Liver (tissue), 9 donors: Measurements from ENCODE around the gene HIPK1. TPM values are rescaled to one million over a fixed set of nuclear protein-coding genes. Genes with fewer than 3 reads are reported as not detected.

Experiments used
- DNase-seq: peaks from one replicate; pipeline ENCODE4 v3.0.0-alpha.2; 2017; ENCODE audit warnings: low spot score
- H3K27ac ChIP-seq, 2 donors: one replicate each; pipeline ENCODE4 v1.7.0; 2013; ENCODE audit warnings: inconsistent platforms in 2 of 2, low read length in 2 of 2, control low read depth in 1 of 2, low read depth in 1 of 2, mild to moderate bottlenecking in 1 of 2
- H3K27me3 ChIP-seq, 4 donors: one replicate each; pipeline versions ENCODE4 v1.6.1 to v1.7.0; 2013; ENCODE audit warnings: low read length in 3 of 4, inconsistent platforms in 1 of 4, mild to moderate bottlenecking in 1 of 4, moderate library complexity in 1 of 4; ENCODE audit not compliant: control insufficient read depth in 4 of 4, insufficient read depth in 4 of 4
- H3K36me3 ChIP-seq, 4 donors: one replicate each; pipeline versions ENCODE4 v1.6.1 to v1.7.0; 2013; ENCODE audit warnings: low read length in 3 of 4, mild to moderate bottlenecking in 3 of 4, low read depth in 1 of 4, moderate library complexity in 1 of 4; ENCODE audit not compliant: control insufficient read depth in 4 of 4, insufficient read depth in 3 of 4
- H3K4me1 ChIP-seq, 4 donors: one replicate each; pipeline versions ENCODE4 v1.6.1 to v1.7.0; 2013; ENCODE audit warnings: low read length in 3 of 4, mild to moderate bottlenecking in 3 of 4, moderate library complexity in 1 of 4; ENCODE audit not compliant: control insufficient read depth in 4 of 4, insufficient read depth in 4 of 4
- H3K4me3 ChIP-seq, 3 donors: one replicate each; pipeline versions ENCODE4 v1.6.1 to v1.7.0; 2013; ENCODE audit warnings: low read length in 3 of 3, control low read depth in 1 of 3, low read depth in 1 of 3, mild to moderate bottlenecking in 1 of 3
- H3K9ac ChIP-seq, 2 donors: one replicate each; pipeline ENCODE4 v1.7.0; 2013; ENCODE audit warnings: low read length in 2 of 2, mild to moderate bottlenecking in 2 of 2, moderate library complexity in 2 of 2, control low read depth in 1 of 2, low read depth in 1 of 2
- H3K9me3 ChIP-seq, 4 donors: one replicate each; pipeline versions ENCODE4 v1.6.1 to v1.7.0; 2013; ENCODE audit warnings: low read length in 3 of 4; ENCODE audit not compliant: control insufficient read depth in 4 of 4
- EGR1 ChIP-seq, 2 donors: IDR thresholded peaks; 2 replicates each; pipeline ENCODE4 v1.6.1; 2016 to 2018; ENCODE audit warnings: antibody characterized with exemption in 2 of 2, low read depth in 2 of 2
- FOXA1 ChIP-seq: IDR thresholded peaks from 2 replicates; pipeline ENCODE4 v1.6.1; 2016; ENCODE audit warnings: antibody characterized with exemption
- FOXA2 ChIP-seq: IDR thresholded peaks from 2 replicates; pipeline ENCODE4 v1.6.1; 2016; ENCODE audit warnings: antibody characterized with exemption
- GABPA ChIP-seq, 2 donors: IDR thresholded peaks in 1 of 2; conservative IDR thresholded peaks in 1 of 2; 2 replicates each; pipeline ENCODE4 v1.6.1; 2016; ENCODE audit warnings: antibody characterized with exemption in 2 of 2, mild to moderate bottlenecking in 1 of 2, moderate library complexity in 1 of 2
- HNF4A ChIP-seq, 2 donors: conservative IDR thresholded peaks; 2 replicates each; pipeline ENCODE4 v1.6.1; 2016; ENCODE audit warnings: antibody characterized with exemption in 2 of 2, mild to moderate bottlenecking in 2 of 2
- HNF4G ChIP-seq: IDR thresholded peaks from 2 replicates; pipeline ENCODE4 v1.6.1; 2016; ENCODE audit warnings: antibody characterized with exemption
- JUND ChIP-seq, 2 donors: IDR thresholded peaks; 2 replicates each; pipeline ENCODE4 v1.6.1; 2016; ENCODE audit warnings: antibody characterized with exemption in 2 of 2
- NR2F2 ChIP-seq: IDR thresholded peaks from 2 replicates; pipeline ENCODE4 v1.6.1; 2016; ENCODE audit warnings: antibody characterized with exemption
- RAD21 ChIP-seq, 2 donors: IDR thresholded peaks; 2 replicates each; pipeline ENCODE4 v1.6.1; 2016; ENCODE audit warnings: antibody characterized with exemption in 2 of 2, mild to moderate bottlenecking in 2 of 2
- RXRA ChIP-seq, 2 donors: IDR thresholded peaks; 2 replicates each; pipeline ENCODE4 v1.6.1; 2017 to 2018; ENCODE audit warnings: antibody characterized with exemption in 2 of 2, mild to moderate bottlenecking in 1 of 2
- SP1 ChIP-seq: IDR thresholded peaks from 2 replicates; pipeline ENCODE4 v1.6.1; 2018; ENCODE audit warnings: antibody characterized with exemption, mild to moderate bottlenecking
- TAF1 ChIP-seq: conservative IDR thresholded peaks from 2 replicates; pipeline ENCODE4 v1.6.1; 2016; ENCODE audit warnings: antibody characterized with exemption, mild to moderate bottlenecking
- YY1 ChIP-seq: IDR thresholded peaks from 2 replicates; pipeline ENCODE4 v1.6.1; 2016; ENCODE audit warnings: antibody characterized with exemption, mild to moderate bottlenecking
- WGBS: extraction: QIAGEN DNeasy Blood & Tissue Kit; methylation state at CpG from one replicate; pipeline ENCODE4 v1.1.7; 2013; 5-methylcytosine and 5-hydroxymethylcytosine counted together
- polyA plus RNA-seq, 2 donors: library from polyadenylated mRNA; stranded (reverse) in 1 of 2; unstranded in 1 of 2; fragments of 200-250 nt in 1 of 2; fragments of >200 nt in 1 of 2; fragmentation: Nextera tagmentation in 1 of 2; extraction: Ambion mirVana in 1 of 2; gene quantifications; one replicate each; pipeline versions ENCODE4 v1.2.1 to v1.2.3, GENCODE V29; 2013 to 2015
- total RNA-seq, 2 donors: library from RNA; depleted of rRNA; stranded (reverse); fragments of >200 nt; gene quantifications; one replicate each; pipeline ENCODE4 v1.2.3, GENCODE V29; 2014
- TF ChIP-seq, protein P1 (sequence below): fragments of 150-350 bp; IDR thresholded peaks from 2 replicates; pipeline ENCODE4 v1.5.1; 2017; ENCODE audit warnings: improper control_type of control experiment, low read depth, low read length; ENCODE audit not compliant: missing input control
- TF ChIP-seq, protein P2 (sequence below): IDR thresholded peaks from 2 replicates; pipeline ENCODE4 v1.6.1; 2016; ENCODE audit warnings: antibody characterized with exemption
- TF ChIP-seq, protein P3 (sequence below): IDR thresholded peaks from 2 replicates; pipeline ENCODE4 v1.6.1; 2016; ENCODE audit warnings: antibody characterized with exemption
- TF ChIP-seq, protein P4 (sequence below): IDR thresholded peaks from 2 replicates; pipeline ENCODE4 v1.6.1; 2016; ENCODE audit warnings: antibody characterized with exemption, mild to moderate bottlenecking
- TF ChIP-seq, protein P5 (sequence below): IDR thresholded peaks from 2 replicates; pipeline ENCODE4 v1.6.1; 2016; ENCODE audit warnings: antibody characterized with exemption
- donor health status: healthy.
- donor health status: healthy.
- donor health status: healthy.
- donor health status: healthy.
- donor health status: healthy.

HIPK1 gene
- total and polyA plus RNA-seq, 4 donors: 8.7 to 50.2 (median 15.1) TPM

DNA sequence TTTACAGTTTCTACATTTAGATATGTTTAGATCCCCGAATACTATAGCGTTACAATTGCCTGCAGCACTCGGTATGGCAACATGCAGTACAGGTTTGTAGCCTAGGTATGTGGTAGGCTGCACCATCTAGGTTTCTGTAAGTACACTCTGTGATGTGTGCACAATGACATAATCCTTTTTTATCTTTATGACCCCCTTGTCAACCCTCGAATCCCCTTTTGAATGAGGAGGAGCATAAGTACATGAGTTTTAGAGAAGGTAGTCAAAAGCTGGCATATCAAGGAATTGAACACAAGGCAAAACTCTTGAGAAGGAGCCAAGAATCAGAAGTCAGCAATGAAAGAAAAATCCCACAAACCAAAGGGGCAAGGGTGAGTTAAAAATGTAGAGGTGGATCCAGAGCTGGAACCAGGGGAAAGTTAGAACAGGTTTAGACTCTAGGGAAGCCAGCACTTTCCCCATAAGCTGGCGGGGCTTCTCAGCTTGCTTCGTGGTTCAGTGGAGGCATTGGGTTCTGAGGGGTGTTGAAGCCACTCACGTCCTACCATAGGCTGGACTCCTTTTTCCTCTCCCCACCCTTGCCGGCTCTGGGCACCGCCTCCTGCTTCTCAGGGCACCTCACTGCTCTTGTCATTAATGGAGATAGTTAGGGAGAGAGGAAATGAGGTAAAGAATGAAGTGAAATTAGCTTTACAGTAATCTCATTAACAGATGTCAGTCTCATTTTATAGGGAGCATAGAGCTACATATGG lies 81.5 kb downstream of the HIPK1 start:
- H3K27ac ChIP-seq: no peak overlapping the region
- WGBS: 68% methylated on average over 9 of the region's 9 CpGs
- no peak overlapping the region for H3K9ac ChIP-seq

DNA sequence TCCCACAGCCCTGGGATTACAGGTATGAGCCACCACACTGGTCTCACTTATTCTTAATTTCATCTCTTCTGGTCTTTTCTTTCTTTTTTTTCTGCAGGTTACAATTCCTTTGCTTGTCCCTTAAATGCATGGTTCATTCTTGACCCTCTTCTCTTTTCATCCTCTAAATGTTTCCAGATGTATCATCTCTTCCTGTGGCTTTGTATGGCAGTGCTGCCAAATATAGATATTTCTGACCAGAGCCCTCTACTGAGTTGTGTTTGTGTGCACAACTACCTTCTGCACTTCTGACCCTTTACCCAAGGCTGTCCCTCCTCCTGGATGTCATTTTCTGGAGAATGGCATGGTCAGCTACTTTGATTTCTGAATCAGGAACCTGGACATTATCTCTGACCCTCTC lies 82.7 kb downstream of the HIPK1 start:
- DNase-seq: no peak
- Histone ChIP-seq H3K9me3 (no peaks in the 10 kb centered on the region), H3K4me3 (no peak overlapping the region), H3K27ac (no peak overlapping the region), H3K4me1 (no peaks in the 10 kb centered on the region), H3K27me3 (no peaks in the 10 kb centered on the region), H3K9ac (no peak overlapping the region), H3K36me3 (no peaks in the 10 kb centered on the region)
- TF ChIP-seq RXRA (IDR thresholded peaks at IDR 0.05): no peak
- no peak for TF ChIP-seq JUND (IDR thresholded peaks at IDR 0.05)
- TF ChIP-seq, protein P1, sequence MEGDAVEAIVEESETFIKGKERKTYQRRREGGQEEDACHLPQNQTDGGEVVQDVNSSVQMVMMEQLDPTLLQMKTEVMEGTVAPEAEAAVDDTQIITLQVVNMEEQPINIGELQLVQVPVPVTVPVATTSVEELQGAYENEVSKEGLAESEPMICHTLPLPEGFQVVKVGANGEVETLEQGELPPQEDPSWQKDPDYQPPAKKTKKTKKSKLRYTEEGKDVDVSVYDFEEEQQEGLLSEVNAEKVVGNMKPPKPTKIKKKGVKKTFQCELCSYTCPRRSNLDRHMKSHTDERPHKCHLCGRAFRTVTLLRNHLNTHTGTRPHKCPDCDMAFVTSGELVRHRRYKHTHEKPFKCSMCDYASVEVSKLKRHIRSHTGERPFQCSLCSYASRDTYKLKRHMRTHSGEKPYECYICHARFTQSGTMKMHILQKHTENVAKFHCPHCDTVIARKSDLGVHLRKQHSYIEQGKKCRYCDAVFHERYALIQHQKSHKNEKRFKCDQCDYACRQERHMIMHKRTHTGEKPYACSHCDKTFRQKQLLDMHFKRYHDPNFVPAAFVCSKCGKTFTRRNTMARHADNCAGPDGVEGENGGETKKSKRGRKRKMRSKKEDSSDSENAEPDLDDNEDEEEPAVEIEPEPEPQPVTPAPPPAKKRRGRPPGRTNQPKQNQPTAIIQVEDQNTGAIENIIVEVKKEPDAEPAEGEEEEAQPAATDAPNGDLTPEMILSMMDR: no peak
- no peak for TF ChIP-seq HNF4A (conservative IDR thresholded peaks at IDR 0.05)
- TF ChIP-seq RAD21 (IDR thresholded peaks at IDR 0.05): no peak

More for the DNA sequence above, 81.5 kb downstream of the HIPK1 start:
- H3K4me1 ChIP-seq: no peaks in the 10 kb centered on the region
- no peaks in the 10 kb centered on the region for H3K27me3 ChIP-seq
- DNase-seq: no peak
- no peaks in the 10 kb centered on the region for H3K9me3 ChIP-seq
- H3K4me3 ChIP-seq: no peak overlapping the region
- no peaks in the 10 kb centered on the region for H3K36me3 ChIP-seq
- no peak for TF ChIP-seq FOXA1
- TF ChIP-seq TAF1: no peak
- no peak for TF ChIP-seq SP1

DNA sequence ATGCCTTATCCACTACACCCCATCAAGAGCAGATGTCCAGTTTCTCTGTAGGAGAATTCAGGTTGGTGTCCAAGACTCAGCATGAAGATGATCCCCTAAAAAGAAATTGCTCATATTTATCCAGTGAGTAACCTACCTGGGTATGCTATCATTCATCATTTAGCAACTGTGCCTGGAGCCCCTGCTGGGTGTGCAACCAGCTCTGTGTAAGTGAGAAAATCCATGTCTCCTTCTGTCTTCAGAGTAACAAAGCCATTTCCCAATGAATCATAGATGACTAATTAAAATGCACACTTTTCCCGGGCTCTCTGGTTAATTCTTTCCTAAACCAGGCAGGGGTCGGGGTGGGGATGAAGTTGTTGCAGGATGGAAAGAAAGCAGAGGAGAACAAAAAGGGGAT lies 86.0 kb downstream of the HIPK1 start:
- Histone ChIP-seq H3K4me1 (no peaks in the 10 kb centered on the region), H3K9me3 (no peaks in the 10 kb centered on the region), H3K9ac (no peak overlapping the region), H3K4me3 (no peak overlapping the region), H3K27ac (no peak overlapping the region), H3K36me3 (no peaks in the 10 kb centered on the region), H3K27me3 (no peaks in the 10 kb centered on the region)
- WGBS: 78% methylated on average over 2 of the region's 2 CpGs
- DNase-seq: no peak
- TF ChIP-seq RXRA (IDR thresholded peaks at IDR 0.05) (no peak), YY1 (no peak), JUND (IDR thresholded peaks at IDR 0.05) (no peak), FOXA1 (no peak), GABPA (IDR thresholded peaks at IDR 0.05 in 1 of 2, conservative IDR thresholded peaks at IDR 0.05 in 1 of 2) (no peak), FOXA2 (no peak), HNF4A (conservative IDR thresholded peaks at IDR 0.05) (no peak), NR2F2 (no peak), SP1 (no peak), TAF1 (no peak), HNF4G (no peak), EGR1 (IDR thresholded peaks at IDR 0.05; ENCODE audit: low read depth in 2 of 2) (no peak), RAD21 (IDR thresholded peaks at IDR 0.05) (no peak)
- TF ChIP-seq, protein P1: no peak
- TF ChIP-seq, protein P2, sequence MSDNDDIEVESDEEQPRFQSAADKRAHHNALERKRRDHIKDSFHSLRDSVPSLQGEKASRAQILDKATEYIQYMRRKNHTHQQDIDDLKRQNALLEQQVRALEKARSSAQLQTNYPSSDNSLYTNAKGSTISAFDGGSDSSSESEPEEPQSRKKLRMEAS: no peak
- TF ChIP-seq, protein P3, sequence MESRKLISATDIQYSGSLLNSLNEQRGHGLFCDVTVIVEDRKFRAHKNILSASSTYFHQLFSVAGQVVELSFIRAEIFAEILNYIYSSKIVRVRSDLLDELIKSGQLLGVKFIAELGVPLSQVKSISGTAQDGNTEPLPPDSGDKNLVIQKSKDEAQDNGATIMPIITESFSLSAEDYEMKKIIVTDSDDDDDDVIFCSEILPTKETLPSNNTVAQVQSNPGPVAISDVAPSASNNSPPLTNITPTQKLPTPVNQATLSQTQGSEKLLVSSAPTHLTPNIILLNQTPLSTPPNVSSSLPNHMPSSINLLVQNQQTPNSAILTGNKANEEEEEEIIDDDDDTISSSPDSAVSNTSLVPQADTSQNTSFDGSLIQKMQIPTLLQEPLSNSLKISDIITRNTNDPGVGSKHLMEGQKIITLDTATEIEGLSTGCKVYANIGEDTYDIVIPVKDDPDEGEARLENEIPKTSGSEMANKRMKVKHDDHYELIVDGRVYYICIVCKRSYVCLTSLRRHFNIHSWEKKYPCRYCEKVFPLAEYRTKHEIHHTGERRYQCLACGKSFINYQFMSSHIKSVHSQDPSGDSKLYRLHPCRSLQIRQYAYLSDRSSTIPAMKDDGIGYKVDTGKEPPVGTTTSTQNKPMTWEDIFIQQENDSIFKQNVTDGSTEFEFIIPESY: no peak
- TF ChIP-seq, protein P4, sequence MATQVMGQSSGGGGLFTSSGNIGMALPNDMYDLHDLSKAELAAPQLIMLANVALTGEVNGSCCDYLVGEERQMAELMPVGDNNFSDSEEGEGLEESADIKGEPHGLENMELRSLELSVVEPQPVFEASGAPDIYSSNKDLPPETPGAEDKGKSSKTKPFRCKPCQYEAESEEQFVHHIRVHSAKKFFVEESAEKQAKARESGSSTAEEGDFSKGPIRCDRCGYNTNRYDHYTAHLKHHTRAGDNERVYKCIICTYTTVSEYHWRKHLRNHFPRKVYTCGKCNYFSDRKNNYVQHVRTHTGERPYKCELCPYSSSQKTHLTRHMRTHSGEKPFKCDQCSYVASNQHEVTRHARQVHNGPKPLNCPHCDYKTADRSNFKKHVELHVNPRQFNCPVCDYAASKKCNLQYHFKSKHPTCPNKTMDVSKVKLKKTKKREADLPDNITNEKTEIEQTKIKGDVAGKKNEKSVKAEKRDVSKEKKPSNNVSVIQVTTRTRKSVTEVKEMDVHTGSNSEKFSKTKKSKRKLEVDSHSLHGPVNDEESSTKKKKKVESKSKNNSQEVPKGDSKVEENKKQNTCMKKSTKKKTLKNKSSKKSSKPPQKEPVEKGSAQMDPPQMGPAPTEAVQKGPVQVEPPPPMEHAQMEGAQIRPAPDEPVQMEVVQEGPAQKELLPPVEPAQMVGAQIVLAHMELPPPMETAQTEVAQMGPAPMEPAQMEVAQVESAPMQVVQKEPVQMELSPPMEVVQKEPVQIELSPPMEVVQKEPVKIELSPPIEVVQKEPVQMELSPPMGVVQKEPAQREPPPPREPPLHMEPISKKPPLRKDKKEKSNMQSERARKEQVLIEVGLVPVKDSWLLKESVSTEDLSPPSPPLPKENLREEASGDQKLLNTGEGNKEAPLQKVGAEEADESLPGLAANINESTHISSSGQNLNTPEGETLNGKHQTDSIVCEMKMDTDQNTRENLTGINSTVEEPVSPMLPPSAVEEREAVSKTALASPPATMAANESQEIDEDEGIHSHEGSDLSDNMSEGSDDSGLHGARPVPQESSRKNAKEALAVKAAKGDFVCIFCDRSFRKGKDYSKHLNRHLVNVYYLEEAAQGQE: no peak
- TF ChIP-seq, protein P5, sequence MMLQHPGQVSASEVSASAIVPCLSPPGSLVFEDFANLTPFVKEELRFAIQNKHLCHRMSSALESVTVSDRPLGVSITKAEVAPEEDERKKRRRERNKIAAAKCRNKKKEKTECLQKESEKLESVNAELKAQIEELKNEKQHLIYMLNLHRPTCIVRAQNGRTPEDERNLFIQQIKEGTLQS: no peak
